Measurements from ENCODE around the gene TBC1D10A. TPM values are rescaled to one million over a fixed set of nuclear protein-coding genes. Genes with fewer than 3 reads are reported as not detected.

Gene TBC1D10A
- polyA plus RNA-seq, 1 donor (not counting 4 experiments of a cell fraction or from before 2014, with no cell fraction given), result 17.8 TPM

DNA sequence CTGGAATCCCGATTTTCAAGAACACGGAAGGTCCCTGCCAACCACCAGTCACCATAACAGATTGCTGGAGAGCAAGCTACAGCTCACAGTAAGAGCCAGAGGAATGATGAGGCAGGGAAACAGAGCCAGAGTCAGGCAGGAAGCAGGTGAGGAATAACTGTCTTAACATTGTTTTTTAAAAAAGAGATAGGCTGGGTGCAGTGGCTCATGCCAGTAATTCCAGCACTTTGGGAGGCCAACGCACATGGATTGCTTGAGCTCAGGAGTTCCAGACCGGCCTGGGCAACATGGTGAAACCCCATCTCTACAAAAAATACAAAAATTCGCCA, 24.0 kb downstream of the TBC1D10A start:
- Histone ChIP-seq H4K20me1 (ENCODE audit: control insufficient read depth, extremely low read depth, insufficient read depth, low read length) (peaks cover 7% of the 10 kb centered on the region), H3K4me3 (ENCODE audit: control insufficient read depth in 2 of 3, extremely low read depth in 1 of 3, insufficient read depth in 2 of 3, low read depth in 1 of 3, low read length in 3 of 3) (peak overlapping the region in 1 of 3 experiments; percentile 31), H3K36me3 (ENCODE audit: control insufficient read depth in 2 of 2, extremely low read depth in 1 of 2, insufficient read depth in 2 of 2, low read length in 2 of 2) (peaks cover 20 to 38% of the 10 kb centered on the region in 2 experiments), H3K27me3 (ENCODE audit: control insufficient read depth, extremely low read depth, insufficient read depth, low read length) (no peaks in the 10 kb centered on the region), H3K79me2 (ENCODE audit: control insufficient read depth, insufficient read depth, low read length) (peaks cover 26% of the 10 kb centered on the region), H3K4me1 (ENCODE audit: control insufficient read depth, extremely low read depth, insufficient read depth, low read length) (peaks cover 77% of the 10 kb centered on the region), H3K4me2 (ENCODE audit: control insufficient read depth, extremely low read depth, insufficient read depth, low read depth, low read length) (peak overlapping the region; percentile 65), H3K9me1 (ENCODE audit: control insufficient read depth, extremely low read depth, insufficient read depth, low read length) (peaks cover 11% of the 10 kb centered on the region), H3K27ac (ENCODE audit: control insufficient read depth, insufficient read depth, low read length) (peak overlapping the region; percentile 61), H3K9ac (ENCODE audit: control insufficient read depth, extremely low read depth, insufficient read depth, low read length) (peak overlapping the region; percentile 18), H2AFZ (ENCODE audit: control insufficient read depth, low read length) (no peak overlapping the region), H3K9me3 (ENCODE audit: control insufficient read depth, low read depth, low read length) (no peaks in the 10 kb centered on the region)
- no peak for DNase-seq (ENCODE audit: low read depth, low spot score)
- dilution Hi-C loops (cut with MboI; ENCODE audit: extremely low pct_ligation_motif_present, low sequenced_read_pairs), result no loop called here
- FAIRE-seq, result no peak
- TF ChIP-seq, protein P1, sequence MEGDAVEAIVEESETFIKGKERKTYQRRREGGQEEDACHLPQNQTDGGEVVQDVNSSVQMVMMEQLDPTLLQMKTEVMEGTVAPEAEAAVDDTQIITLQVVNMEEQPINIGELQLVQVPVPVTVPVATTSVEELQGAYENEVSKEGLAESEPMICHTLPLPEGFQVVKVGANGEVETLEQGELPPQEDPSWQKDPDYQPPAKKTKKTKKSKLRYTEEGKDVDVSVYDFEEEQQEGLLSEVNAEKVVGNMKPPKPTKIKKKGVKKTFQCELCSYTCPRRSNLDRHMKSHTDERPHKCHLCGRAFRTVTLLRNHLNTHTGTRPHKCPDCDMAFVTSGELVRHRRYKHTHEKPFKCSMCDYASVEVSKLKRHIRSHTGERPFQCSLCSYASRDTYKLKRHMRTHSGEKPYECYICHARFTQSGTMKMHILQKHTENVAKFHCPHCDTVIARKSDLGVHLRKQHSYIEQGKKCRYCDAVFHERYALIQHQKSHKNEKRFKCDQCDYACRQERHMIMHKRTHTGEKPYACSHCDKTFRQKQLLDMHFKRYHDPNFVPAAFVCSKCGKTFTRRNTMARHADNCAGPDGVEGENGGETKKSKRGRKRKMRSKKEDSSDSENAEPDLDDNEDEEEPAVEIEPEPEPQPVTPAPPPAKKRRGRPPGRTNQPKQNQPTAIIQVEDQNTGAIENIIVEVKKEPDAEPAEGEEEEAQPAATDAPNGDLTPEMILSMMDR (optimal IDR thresholded peaks at IDR 0.05 in 1 of 3, IDR thresholded peaks at IDR 0.05 in 1 of 3, conservative IDR thresholded peaks at IDR 0.05 in 1 of 3; ENCODE audit: extremely low read depth in 1 of 3, insufficient read depth in 2 of 3, low read length in 3 of 3), result no peak
- no peak for TF ChIP-seq EZH2 (IDR thresholded peaks at IDR 0.05; ENCODE audit: low read length)

GRCh38 chr22:30301995-30302809, 24.5 kb downstream of the TBC1D10A start:
- Histone ChIP-seq H3K79me2 (ENCODE audit: control insufficient read depth, insufficient read depth, low read length) (peaks cover 25% of the 10 kb centered on the region), H4K20me1 (ENCODE audit: control insufficient read depth, extremely low read depth, insufficient read depth, low read length) (peaks cover 7% of the 10 kb centered on the region), H3K9me1 (ENCODE audit: control insufficient read depth, extremely low read depth, insufficient read depth, low read length) (peaks cover 11% of the 10 kb centered on the region), H3K9me3 (ENCODE audit: control insufficient read depth, low read depth, low read length) (no peaks in the 10 kb centered on the region), H3K4me3 (ENCODE audit: control insufficient read depth in 2 of 3, extremely low read depth in 1 of 3, insufficient read depth in 2 of 3, low read depth in 1 of 3, low read length in 3 of 3) (peak overlapping the region in 1 of 3 experiments; percentile 31), H3K36me3 (ENCODE audit: control insufficient read depth in 2 of 2, extremely low read depth in 1 of 2, insufficient read depth in 2 of 2, low read length in 2 of 2) (peaks cover 24 to 43% of the 10 kb centered on the region in 2 experiments), H2AFZ (ENCODE audit: control insufficient read depth, low read length) (no peak overlapping the region), H3K4me1 (ENCODE audit: control insufficient read depth, extremely low read depth, insufficient read depth, low read length) (peaks cover 74% of the 10 kb centered on the region), H3K27me3 (ENCODE audit: control insufficient read depth, extremely low read depth, insufficient read depth, low read length) (no peaks in the 10 kb centered on the region), H3K4me2 (ENCODE audit: control insufficient read depth, extremely low read depth, insufficient read depth, low read depth, low read length) (peak overlapping the region; percentile 65), H3K27ac (ENCODE audit: control insufficient read depth, insufficient read depth, low read length) (peak overlapping the region; percentile 61), H3K9ac (ENCODE audit: control insufficient read depth, extremely low read depth, insufficient read depth, low read length) (peak overlapping the region; percentile 18)
- dilution Hi-C loops (cut with MboI; ENCODE audit: extremely low pct_ligation_motif_present, low sequenced_read_pairs), result no loop called here
- no peak for DNase-seq (ENCODE audit: low read depth, low spot score)
- no peak for TF ChIP-seq EZH2 (IDR thresholded peaks at IDR 0.05; ENCODE audit: low read length)
- TF ChIP-seq, protein P1 (optimal IDR thresholded peaks at IDR 0.05 in 1 of 3, IDR thresholded peaks at IDR 0.05 in 1 of 3, conservative IDR thresholded peaks at IDR 0.05 in 1 of 3; ENCODE audit: extremely low read depth in 1 of 3, insufficient read depth in 2 of 3, low read length in 3 of 3), result peak in 1 of 3 experiments; percentile 2
- FAIRE-seq, result peak; percentile 97

Measured in keratinocyte (primary cell).